HG03342 (cell line): ENCODE data around the gene NDUFAF5.

Source experiments
- ATAC-seq: cut with Tn5 transposase; IDR thresholded peaks from one replicate; pipeline ENCODE4 v1.9.1; 2021; ENCODE audit warnings: mild to moderate bottlenecking, moderate library complexity; ENCODE audit not compliant: unreplicated experiment

Gene NDUFAF5

GRCh38 chr20:13870170-13870748 lies 85.4 kb downstream of the NDUFAF5 start:
- no peak for ATAC-seq
